ENCODE measurements around the gene ZBTB8B. TPM values are rescaled to one million over a fixed set of nuclear protein-coding genes. Genes with fewer than 3 reads are reported as not detected.
A peak's percentile ranks its signal among the peaks of the same experiment; 100 is the strongest.
"Not testable (repeated sequence)": the region's sequence is repeated elsewhere in the genome, so short reads cannot be mapped to it uniquely, and the experiment has no call there.

The ZBTB8B gene
- total RNA-seq (2014; rRNA removed; shearing (Covaris generic)), result not detected in 2 replicates

DNA sequence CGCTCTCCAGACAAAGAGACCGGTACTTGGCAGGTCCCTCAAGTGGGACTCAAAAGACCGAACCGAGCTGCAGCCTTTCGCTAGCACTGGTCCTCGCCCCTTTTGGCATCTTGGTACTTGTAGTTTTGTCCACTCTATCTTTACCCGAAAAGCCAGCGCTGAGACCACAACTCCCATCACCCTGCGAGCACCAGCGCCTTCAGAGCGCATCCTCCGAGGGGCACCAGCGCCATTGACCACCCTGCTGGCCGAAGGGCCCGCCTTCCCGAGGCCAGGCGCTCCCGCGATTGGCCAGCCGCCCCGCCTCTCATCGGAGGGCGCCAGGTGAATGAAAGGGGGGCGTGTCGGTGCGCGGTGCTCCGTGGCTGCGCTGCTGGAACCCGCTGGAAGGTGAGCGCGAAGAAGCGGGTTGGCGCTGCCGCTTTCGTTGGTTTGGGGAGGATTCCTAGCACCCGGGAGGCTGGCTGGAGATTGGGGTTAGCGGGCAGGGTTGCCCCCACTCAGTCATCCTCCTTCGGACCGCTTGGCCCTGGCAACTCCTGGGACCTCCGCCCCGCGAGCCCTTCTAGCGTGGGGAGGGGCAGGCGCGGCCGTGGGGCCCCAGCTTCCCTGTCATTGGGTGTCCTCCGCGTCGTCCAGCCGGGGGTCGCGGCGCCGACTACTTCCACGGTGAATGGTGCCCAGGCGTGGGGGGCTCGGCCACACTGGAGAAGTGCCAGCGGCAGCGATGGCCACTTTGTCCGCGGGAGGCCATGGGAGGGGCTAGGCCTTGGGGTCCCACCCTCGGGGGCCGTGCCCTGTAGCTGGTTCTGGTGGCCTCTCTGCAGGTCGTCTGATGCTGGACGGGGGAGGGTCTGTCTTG lies at the start of gene ZBTB8B:
Gene ZBTB8B, plus strand, starts transcription at position 357 of the 862 bp plus-strand sequence. CDS start 5,553 bp downstream, outside the sequence.
- DNase-seq (ENCODE audit: low spot score), result no peak

DNA sequence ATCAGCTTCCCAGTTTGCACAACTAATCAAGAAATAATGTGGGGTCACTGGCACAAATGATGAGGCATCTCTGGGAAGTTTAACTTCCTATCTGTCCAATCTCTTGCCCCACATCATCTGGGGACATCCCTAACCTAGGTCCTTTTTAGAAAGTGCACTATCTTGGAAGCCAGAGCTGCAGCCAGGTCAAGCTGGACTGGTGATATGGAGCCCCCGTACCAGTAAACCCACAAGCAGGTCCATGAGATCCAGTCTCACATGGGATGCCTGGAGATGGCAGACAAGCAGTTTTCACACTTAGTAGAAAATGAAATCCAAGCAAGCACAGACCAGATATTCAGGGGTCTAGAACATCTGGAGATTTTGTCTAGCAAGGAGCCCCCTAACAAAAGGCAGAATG lies 43.1 kb upstream of the ZBTB8B start:
- no peak for DNase-seq (ENCODE audit: low spot score)

DNA sequence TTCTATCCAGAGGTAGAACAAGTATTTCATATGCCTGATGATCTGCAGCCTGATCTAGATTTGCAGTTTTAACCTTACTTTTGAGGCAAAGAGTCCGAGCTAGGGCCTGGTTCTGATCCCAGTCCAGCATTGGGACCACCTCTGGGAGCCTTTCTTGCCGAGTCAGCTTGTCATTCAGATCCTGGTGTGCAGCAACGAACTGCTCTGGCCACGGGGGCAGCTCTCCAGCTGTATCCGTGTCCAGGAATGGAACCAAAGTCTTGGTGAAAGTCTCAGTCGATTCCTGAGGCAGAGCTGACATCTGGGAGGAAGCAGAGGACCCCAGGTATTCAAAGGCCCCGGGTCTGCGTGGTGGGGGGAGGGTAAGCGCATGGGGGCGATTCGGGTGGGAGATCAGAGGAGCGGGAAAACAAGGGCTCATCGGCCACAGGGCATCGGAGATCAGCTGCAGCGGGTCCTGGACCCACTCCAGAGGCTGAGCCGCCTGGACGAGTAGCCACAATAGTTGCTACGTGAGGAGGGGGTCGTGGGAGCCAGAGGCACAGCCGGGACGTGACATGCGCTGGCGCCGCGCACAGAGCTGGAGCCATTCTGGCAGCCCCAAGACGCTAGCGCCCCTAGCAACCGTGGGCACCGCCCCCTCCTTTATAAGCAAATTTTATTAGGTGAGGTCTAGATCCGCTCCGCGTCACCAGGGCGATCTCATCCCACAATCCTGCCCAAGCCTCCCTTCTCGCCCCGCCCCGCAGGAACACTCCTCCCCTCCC lies 38.2 kb upstream of the ZBTB8B start:
- no peak for DNase-seq (ENCODE audit: low spot score)

DNA sequence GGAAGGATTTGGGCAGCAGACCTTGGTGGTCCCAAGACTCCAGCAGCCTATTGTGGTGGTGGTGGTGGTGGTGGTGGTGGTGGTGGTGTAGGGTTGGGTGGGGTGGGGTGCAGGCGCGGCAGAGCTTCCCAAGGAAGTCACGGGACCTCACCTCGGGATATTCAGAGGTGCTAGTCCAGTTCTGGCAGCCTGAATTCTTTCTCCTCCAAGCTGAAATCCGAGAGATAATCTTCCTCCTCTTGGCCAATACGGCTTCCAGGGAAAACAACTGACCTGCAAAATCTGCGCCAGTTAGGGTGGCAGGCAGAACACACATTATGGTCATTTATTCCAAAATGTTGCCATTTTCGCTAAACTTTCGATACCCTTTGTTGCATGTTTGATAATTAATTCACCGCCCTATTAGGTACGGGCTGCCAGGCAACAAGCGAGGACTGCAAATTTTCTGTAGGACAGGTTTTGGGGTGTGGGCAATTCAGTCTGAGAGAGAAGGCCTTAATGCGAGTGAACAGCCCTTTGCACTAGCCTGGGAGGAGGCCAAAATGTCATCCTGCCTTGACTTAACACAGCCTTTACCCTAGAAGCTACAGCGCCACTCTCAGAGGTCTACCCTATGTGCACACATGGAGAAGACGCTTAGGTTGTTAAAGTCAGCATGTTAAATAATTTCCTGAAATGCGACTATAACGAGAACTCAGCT lies 37.5 kb upstream of the ZBTB8B start:
- no peak for DNase-seq (ENCODE audit: low spot score)

DNA sequence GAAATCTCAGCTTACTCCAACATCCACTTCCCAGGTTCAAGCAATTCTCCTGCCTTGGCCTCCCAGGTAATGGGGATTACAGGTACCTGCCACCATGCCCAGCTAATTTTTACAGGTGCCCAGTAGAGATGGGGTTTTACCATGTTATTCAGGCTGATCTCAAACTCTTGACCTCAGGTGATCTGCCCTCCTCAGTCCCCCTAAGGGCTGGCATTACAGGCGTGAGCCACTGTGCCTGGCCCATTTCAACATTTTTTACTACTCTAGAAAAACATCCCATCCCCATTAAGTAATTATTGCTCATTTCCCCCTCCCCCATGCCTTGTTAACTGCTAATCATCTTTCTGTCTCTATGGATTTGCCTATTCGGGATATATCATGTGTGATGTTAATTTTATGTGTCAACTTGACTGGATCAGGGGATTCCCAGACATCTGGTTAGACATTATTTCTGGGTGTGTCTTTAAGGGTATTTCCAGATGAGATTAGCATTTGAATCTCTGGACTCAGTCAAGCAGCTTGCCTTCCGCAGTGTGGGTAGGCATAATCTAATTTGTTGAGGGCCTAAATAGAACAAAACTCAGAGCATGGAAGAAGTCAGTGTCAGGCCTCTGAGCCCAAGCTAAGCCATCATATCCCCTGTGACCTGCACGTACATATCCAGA lies 33.0 kb upstream of the ZBTB8B start:
- no peak for DNase-seq (ENCODE audit: low spot score)

DNA sequence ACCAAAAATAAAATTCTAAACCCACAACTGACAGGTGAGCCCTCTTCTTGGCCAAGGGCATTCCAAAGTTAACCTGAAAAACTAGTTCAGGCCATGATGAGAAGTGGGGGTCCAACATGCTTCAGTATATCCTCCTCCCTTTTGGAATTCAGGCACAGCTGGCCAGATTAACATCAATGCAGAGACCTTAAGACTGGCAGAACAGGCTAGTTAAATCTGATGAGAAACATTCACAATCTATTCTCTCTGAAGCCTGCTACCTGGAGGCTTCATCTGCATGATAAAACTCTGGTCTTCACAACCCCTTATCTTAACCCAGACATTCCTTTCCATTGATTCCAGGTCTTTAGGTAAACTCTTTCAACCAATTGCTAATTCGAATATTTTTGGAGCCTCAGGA lies 26.7 kb upstream of the ZBTB8B start:
- no peak for DNase-seq (ENCODE audit: low spot score)

DNA sequence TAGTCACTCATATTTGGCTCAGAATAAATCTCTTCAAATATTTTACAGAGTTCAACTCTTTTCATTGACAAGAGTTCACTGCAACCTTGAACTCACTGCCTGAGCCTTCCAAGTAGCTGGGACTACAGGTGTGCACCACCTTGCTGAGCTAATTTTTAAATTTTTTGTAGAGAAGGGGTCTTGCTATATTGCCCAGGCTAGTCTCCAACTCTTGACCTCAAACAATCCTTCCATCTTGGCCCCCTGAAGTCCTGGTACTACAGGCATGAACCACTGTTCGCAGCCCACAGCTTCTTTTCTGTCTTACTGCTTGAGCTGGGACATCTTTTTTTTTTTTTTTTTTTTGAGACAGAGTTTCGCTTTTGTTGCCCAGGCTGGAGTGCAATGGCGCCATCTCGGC lies 26.1 kb upstream of the ZBTB8B start:
- not testable (repeated sequence) for DNase-seq (ENCODE audit: low spot score)

DNA sequence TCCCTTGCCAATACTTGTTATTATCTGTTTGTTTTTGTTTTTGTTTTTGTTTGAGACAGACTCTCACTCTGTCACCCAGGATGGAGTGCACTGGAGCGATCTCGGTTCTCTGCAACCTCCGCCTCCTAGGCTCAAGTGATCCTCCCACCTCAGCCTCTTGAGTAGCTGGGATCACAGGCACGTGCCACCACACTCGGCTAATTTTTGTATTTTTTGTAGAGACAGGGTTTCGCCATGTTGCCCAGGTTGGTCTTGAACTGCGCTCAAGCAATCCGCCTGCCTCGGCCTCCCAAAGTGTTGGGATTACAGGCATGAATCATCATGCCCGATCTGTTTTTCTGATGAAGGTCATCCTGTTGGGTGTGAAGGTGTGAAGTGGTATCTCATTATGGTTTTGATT lies 23.4 kb upstream of the ZBTB8B start:
- not testable (repeated sequence) for DNase-seq (ENCODE audit: low spot score)

DNA sequence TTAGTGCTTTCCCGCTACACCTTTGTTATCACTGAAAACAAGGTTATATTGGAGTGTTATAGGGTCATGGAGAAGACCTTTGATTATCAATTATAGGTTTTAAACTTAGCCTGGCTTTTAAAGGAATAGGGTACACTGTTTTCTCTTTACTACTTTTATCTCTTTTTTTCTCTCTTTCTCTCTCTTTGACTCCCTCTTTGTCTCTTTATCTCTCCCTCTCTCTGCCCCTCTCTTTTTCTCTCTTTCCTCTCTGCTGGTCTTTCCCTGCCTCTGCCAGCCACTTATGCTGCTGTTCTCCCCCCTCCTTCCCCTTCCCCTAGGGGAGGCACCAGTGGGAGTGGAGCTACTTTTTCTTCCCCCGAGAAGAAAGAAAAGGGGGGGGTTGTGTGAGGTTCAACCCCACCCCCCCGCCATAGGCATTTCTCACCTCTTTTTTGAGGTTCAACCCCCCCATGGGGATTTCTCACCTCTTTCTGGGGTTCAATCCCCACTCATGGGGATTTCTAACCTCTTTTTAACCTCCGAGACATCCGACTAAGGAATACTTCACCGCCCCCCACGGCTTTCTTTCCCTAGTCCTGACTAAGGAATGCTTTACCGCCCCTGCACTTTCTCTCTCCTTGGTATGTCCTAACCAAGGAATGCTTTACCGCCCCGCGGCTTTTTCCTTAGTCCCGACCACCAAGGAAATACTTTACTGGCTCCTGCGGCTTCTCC lies 17.2 kb upstream of the ZBTB8B start:
- no peak for DNase-seq (ENCODE audit: low spot score)

DNA sequence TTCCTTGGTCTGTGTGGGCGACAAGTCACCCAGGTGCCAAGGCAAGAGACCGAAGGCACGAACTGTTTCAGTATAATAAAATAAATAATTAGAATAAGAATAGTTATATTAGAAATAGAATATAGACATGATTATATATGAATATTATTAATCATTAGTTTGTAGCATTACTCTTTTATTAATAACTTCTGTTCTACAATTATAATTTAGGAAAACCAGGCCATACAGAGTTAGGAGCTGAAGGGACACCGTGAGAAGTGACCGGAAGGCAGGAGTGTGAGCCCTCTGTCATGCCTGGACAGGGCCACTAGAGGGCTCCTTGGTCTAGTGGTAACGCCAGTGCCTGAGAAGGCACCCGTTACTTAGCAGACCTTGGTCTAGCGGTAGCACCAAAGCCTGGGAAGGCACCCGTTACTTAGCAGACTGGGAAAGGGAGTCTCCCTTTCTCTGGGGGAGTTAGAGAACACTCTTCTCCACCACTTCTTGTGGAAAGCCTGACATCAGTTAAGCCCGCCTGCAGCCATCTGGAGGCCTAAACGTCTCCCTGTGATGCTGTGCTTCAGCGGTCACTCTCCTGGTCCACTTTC lies 16.6 kb upstream of the ZBTB8B start:
- DNase-seq (ENCODE audit: low spot score), result peak; percentile 91

DNA sequence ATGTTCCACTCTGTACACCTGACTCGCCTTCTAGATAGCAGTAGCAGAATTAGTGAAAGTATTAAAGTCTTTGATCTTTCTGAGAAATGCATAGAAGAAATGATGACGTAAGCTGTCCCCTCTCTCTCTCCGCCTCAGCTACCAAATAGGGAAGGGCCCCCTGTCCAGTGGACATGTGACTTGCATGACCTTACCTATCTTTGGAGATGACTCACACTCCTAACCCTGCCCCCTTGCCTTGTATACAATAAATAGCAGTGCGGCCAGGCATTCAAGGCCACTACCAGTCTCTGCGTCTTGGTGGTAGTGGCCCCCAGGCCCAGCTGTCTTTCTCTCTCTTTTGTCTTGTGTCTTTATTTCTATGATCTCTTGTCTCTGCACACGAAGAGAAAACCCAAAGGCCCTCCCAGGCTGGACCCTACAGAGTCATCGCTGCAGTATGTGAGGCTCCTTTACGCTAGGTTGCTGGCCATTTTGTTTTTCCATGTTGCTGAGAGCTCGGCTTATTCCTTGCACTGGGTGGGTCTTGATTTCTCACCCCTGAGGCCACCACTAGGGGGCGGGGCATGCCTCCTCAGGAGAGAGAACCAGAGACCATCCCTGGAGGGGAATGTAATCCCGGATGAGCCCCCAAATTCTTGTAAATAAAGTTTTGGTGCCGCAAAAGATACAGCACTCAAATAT lies 16.0 kb upstream of the ZBTB8B start:
- DNase-seq (ENCODE audit: low spot score), result peak; percentile 54

DNA sequence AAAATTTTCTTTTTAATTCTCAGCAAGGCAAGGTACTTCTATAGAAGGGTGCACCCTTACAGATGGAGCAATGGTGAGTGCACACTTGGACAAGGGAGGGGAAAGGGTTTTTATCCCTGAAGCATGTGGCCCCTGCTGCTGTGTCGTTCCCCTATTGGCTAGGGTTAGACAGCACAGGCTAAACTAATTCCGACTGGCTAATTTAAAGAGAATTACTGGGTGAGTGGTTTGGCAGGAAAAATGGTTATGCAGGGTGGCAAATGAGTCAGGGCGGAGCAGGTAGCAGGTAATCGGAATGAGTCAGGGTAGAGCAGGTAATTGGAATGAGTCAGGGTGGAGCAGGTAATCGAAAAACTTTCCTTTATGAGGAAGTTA lies 15.4 kb upstream of the ZBTB8B start:
- DNase-seq (ENCODE audit: low spot score), result peak; percentile 25

DNA sequence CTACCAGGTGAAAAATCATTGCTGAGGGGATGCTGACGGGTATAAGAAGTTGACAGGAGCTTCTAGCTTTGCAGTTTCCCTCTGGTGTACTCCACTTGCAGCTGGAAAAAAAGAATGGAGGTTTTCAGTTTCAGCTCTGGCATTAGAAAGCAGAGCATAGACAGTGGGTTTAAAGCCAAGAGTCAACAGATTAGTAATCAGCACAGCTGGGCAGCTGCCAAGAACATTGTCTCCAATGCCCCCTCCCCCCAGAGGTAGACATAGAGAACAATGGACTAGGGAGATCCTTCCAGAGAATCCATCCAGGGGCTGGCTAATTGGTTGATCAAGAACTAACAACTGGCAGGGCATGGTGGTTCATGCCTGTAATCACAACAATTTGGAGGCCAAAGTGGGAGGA lies 10.1 kb upstream of the ZBTB8B start:
- peak; percentile 30 for DNase-seq (ENCODE audit: low spot score)

DNA sequence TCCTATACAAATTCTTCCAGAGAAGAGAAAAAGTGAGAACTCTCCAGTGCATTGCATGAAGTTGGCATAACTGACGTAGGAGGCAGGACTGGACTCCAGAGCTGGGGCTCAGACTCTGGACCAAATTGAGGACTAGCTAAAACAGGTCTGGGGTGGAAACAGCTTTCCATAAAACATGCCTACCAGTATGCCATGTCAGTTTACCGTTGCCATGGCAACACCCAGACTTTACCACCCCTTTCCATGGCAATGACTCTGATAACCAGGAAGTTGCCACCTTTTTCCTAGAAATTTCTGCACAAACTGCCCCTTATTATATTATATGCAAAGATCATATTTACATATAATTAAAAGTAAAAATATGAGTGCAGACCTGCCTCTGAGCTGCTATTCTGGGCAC lies 8.9 kb upstream of the ZBTB8B start:
- DNase-seq (ENCODE audit: low spot score), result no peak

DNA sequence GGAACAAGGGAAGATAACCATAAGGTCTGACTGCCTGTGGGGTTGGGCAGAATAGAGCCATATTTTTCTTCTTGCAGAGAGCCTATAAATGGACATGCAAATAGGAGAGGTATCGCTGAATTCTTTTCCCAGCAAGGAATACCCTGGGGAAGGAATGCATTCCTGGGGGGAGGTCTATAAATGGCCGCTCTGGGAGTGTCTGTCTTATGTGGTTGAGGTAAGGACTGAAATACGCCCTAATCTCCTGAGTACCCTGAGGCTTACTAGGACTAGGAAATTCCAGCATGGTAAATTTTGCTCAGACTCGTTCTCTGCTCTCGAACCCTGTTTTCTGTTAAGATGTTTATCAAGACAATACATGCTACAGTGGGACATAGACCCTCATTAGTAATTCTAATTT lies 6.1 kb upstream of the ZBTB8B start:
- DNase-seq (ENCODE audit: low spot score), result not testable (repeated sequence)

DNA sequence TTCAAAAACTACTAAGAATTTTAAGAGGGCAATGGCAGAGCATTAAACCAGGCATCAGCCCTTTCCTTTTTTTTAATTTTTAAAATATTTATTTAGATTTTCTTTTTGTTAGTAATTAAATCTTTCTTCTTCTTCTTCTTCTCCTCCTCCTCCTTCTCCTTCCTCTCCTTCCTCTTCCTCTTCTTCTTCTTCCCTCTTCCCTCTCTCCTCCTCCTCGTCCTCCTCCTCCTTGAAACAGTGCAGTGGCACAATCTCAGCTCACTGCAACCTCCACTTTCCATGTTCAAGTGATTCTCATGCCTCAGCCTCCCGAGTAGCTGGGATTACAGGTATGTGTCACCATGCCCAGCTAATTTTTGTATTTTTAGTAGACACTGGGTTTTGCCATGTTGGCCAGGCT lies 1.9 kb upstream of the ZBTB8B start:
- DNase-seq (ENCODE audit: low spot score), result not testable (repeated sequence)

DNA sequence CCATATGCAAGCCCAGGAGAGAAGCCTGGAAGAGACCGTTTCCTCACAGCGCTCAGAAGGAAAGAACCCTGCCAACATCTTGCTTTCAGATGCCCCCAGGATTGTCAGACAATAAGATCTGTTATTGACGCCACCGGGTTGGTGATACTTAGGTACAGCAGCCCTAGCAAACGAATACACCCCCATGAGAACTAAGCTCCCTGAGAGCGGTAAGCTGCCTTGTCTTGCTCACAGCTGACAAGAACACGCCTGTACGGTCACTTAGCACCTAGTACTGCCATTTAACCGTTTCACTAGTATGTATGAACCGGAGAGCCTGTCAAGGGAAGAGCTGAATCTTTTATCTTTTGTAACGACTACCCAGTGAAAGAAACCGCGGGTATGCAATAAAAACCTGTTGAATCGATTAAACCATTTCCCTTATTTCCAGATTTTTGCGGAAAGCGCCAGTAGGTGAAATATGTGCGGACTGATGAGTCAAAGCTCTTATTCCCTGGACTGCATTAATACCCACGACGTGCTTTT lies 619 bp upstream of the ZBTB8B start:
- no peak for DNase-seq (ENCODE audit: low spot score)

DNA sequence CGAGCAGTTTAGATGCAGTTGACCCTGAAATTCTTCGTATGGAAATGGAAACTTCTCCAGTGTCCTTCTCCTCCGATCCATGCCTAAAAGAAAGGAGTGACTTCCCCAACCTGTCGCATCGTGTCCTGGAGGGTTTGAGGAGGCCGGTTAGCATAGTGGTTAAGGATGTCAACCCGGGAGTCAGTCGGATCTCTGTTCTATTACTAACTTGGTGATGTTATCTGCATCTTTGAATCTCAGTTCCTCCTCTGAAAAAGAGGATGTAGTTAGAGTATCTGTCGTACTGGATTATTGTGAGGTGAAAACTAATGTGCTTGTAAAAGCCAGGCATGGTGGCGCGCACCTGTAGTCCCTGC lies 684 bp downstream of the ZBTB8B start:
- DNase-seq (ENCODE audit: low spot score), result no peak

DNA sequence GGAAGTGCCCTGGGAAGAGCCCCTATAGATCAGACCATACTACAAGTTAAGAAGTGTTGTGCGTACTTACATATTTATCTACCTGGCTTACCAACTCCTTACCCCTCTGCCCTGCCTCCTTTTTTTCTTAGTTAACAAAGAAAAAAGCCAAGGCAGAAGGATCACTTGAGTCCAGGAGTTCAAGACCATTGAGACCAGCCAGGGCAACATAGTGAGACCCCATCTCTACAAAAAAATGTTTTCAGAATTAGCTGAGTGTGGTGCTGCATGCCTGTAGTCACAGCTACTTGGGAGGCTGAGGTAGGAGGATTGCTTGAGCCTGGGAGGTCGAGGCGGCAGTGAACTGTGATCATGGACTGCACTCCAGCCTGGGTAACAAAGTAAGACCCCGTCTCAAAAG lies 1.9 kb downstream of the ZBTB8B start:
- no peak for DNase-seq (ENCODE audit: low spot score)

DNA sequence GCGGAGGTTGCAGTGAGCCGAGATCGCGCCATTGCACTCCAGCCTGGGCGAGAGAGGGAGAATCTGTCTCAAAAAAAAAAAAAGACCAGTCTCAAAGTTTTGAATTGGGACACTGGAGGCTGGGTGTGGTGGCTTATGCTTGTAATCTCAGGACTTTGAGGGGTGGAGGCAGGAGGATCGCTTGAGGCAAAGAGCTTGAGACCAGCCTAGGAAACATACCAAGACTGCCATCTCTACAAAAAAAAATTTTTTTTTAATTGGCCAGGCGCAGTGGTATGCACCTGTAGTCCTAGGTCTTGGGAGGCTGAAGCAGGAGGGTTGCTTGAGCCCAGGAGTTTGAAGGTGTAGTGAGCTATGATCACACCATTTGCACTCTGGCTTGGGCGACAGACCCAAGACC lies 3.9 kb downstream of the ZBTB8B start:
- DNase-seq (ENCODE audit: low spot score), result no peak

Data from HT-29 (cell line).